Rectal smooth muscle tissue (tissue), 1 donor: Measurements from ENCODE around the gene GMIP.

Experiments
- H3K27ac ChIP-seq: one replicate; pipeline ENCODE4 v1.7.0; 2013; ENCODE audit warnings: low read depth, low read length, inconsistent platforms
- H3K27me3 ChIP-seq: one replicate; pipeline ENCODE4 v1.7.0; 2013; ENCODE audit warnings: low read length; ENCODE audit not compliant: control insufficient read depth, insufficient read depth
- H3K36me3 ChIP-seq: one replicate; pipeline ENCODE4 v1.7.0; 2013; ENCODE audit warnings: low read length; ENCODE audit not compliant: control insufficient read depth, insufficient read depth
- H3K4me1 ChIP-seq: one replicate; pipeline ENCODE4 v1.7.0; 2013; ENCODE audit warnings: low read length; ENCODE audit not compliant: control insufficient read depth, insufficient read depth
- H3K4me3 ChIP-seq: one replicate; pipeline ENCODE4 v1.7.0; 2013; ENCODE audit warnings: low read length
- H3K9ac ChIP-seq: one replicate; pipeline ENCODE4 v1.7.0; 2013; ENCODE audit warnings: low read length

Gene GMIP

GRCh38 chr19:19628501-19629134, 14.8 kb downstream of the GMIP start:
- peaks cover 2% of the 10 kb centered on the region for H3K36me3 ChIP-seq
- peak overlapping the region; percentile 36 for H3K4me3 ChIP-seq
- H3K27ac ChIP-seq = no peak overlapping the region
- H3K27me3 ChIP-seq = no peaks in the 10 kb centered on the region
- H3K4me1 ChIP-seq = no peaks in the 10 kb centered on the region
- H3K9ac ChIP-seq = no peak overlapping the region

GRCh38 chr19:19627621-19628500, 15.6 kb downstream of the GMIP start, which contains the start of gene LPAR2:
LPAR2 (minus strand) TSS chr19:19628220; CDS start chr19:19627275, 945 bp downstream.
- Histone ChIP-seq H3K4me1 (no peaks in the 10 kb centered on the region), H3K36me3 (peaks cover 2% of the 10 kb centered on the region), H3K4me3 (peak within 1 kb of the TSS; percentile 60), H3K27ac (no peak within 1 kb of the TSS), H3K27me3 (no peaks in the 10 kb centered on the region), H3K9ac (no peak within 1 kb of the TSS)

DNA sequence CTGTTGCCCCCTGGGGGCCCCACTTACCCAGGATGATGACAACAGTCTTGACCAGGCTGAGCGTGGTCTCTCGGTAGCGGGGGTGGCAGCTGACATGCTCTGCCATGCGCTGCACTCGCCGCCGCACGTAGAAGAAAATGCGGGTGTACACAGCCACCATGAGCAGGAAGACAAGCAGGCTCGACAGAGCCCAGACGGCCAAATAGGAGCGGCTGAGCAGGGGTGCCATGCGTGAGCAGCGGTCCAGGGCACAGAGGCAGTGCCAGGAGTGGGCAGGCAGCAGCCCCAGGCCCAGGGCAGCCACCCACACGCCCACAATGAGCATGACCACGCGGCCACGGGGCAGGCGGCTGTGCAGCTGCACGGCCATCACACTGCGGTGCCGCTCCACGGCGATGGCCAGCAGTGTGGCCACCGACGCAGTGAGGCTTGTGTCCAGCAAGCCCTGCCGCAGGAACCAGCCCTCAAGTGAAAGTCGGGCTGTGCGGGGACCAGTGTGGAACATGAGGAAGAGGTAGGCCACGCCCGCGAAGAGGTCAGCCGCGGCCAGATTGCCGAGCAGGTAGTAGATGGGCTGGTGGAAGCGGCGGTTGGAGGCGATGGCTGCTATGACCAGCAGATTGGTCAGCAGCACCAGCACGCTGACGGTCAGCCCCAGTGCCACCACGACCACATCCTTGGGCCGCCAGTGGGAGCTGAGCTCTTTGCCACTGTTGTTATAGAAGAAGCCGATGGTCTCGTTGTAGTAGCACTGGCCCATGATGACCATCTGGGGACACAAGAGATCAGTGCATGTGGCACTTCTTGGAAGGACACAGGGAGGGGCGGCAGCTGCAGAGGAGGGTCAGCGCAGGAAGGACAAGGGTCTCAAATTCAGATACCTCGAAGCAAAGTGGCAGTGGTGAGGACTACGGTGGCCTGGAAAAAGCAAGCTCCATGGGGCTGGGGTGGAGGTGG, 16.7 kb downstream of the GMIP start:
- no peak overlapping the region for H3K9ac ChIP-seq
- no peaks in the 10 kb centered on the region for H3K4me1 ChIP-seq
- H3K36me3 ChIP-seq = no peaks in the 10 kb centered on the region
- no peak overlapping the region for H3K27ac ChIP-seq
- no peaks in the 10 kb centered on the region for H3K27me3 ChIP-seq
- H3K4me3 ChIP-seq = no peak overlapping the region

DNA sequence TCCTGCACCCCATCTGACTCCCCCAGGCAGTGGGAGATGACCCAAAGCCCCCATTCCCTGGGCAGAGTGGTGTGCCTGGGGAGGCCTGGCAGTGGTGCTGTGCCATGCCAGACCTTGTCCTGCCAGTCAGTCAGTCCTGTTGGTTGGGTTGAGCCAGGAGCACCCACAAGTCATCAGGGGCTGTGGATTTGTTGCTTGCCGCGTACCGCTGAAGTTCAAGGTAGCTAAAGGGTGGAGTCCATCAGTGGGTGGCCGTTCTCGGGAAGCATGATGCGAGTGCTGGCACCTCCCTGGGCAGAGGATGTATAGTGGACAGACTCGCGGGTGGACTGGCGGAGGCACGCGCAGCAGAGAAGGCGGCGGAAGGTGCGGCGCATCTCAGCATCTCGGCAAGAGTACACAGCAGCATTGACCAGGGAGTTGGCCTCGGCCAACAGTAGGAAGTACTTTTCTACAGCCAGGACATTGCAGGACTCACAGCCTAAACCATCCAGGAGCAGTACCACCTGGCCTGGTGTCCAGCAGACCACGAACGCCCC, 19.4 kb downstream of the GMIP start:
- no peaks in the 10 kb centered on the region for H3K4me1 ChIP-seq
- H3K27me3 ChIP-seq = no peaks in the 10 kb centered on the region
- no peaks in the 10 kb centered on the region for H3K36me3 ChIP-seq
- H3K9ac ChIP-seq = no peak overlapping the region
- H3K4me3 ChIP-seq = no peak overlapping the region
- H3K27ac ChIP-seq = no peak overlapping the region

DNA sequence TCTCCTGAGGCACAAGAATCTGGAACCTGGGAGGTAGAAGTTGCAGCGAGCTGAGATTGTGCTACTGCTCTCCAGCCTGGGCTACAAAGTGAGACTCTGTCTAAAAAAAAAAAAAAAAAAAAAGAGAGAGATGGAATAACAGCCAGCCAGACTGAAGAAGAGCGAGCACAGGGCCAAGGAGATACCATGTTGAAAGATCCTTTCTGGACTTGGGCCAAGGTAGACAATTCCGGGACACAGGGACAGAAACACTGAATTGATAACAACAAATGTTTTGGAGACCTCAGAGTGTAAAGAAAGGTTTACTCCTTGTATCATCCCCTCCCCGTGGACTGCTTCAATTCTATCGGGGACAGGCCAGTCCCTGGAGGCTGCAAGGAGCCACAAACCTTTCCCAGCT, 20.1 kb downstream of the GMIP start:
- Histone ChIP-seq H3K27ac (no peak overlapping the region), H3K9ac (no peak overlapping the region), H3K4me1 (no peaks in the 10 kb centered on the region), H3K4me3 (no peak overlapping the region), H3K36me3 (no peaks in the 10 kb centered on the region), H3K27me3 (no peaks in the 10 kb centered on the region)

GRCh38 chr19:19619849-19620210, 23.6 kb downstream of the GMIP start:
- H3K9ac ChIP-seq = no peak overlapping the region
- H3K27ac ChIP-seq = no peak overlapping the region
- no peak overlapping the region for H3K4me3 ChIP-seq
- H3K36me3 ChIP-seq = no peaks in the 10 kb centered on the region
- H3K4me1 ChIP-seq = no peaks in the 10 kb centered on the region
- no peaks in the 10 kb centered on the region for H3K27me3 ChIP-seq

DNA sequence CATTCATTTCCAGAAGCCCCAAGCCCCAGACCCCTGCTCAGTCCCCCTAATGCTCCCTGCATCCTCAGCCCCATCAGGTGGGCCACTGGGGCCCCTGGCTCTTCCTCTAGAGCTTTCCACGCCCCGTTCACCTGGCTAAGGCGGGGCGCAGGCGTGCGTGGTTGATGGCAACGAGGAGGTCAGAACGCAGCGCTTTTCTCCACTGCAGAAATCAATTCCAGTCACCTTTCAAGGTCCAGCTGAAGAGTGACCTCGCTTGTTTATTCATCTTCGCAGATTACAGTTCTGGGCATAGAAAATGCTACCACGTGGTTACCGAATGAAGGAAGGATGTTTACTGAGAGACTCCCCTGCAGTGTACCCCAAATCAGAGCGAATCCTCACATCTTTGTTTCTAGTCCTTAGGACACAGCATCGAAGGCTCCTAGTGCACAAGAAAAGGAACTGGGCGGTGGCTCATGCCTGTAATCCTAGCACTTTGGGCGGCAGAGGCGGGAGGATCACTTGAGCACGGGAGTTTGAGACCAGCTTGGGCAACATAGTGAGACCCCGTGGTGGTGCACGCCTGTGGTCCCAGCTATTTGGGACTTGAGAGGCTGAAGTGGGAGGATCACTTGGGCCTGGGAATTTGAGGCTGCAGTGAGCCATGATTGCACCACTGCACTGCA, 24.1 kb downstream of the GMIP start:
- Histone ChIP-seq H3K36me3 (no peaks in the 10 kb centered on the region), H3K9ac (no peak overlapping the region), H3K4me1 (no peaks in the 10 kb centered on the region), H3K27ac (no peak overlapping the region), H3K4me3 (peak overlapping the region; percentile 57), H3K27me3 (no peaks in the 10 kb centered on the region)

- H3K27ac ChIP-seq = no peak within 1 kb of the TSS
- no peak within 1 kb of the TSS for H3K9ac ChIP-seq
- no peaks in the 10 kb centered on the region for H3K27me3 ChIP-seq
- H3K4me3 ChIP-seq = peak within 1 kb of the TSS; percentile 64
- no peaks in the 10 kb centered on the region for H3K4me1 ChIP-seq
- no peaks in the 10 kb centered on the region for H3K36me3 ChIP-seq
Measured at GRCh38 chr19:19618219-19619051, 25.0 kb downstream of the GMIP start, which contains the start of gene PBX4. PBX4 (minus strand) TSS chr19:19618687; CDS start chr19:19618629, 58 bp downstream.

- H3K27ac ChIP-seq = no peak overlapping the region
- no peaks in the 10 kb centered on the region for H3K4me1 ChIP-seq
- H3K27me3 ChIP-seq = no peaks in the 10 kb centered on the region
- no peaks in the 10 kb centered on the region for H3K36me3 ChIP-seq
- no peak overlapping the region for H3K9ac ChIP-seq
- H3K4me3 ChIP-seq = no peak overlapping the region
Measured at GRCh38 chr19:19615086-19615485, 28.4 kb downstream of the GMIP start.

DNA sequence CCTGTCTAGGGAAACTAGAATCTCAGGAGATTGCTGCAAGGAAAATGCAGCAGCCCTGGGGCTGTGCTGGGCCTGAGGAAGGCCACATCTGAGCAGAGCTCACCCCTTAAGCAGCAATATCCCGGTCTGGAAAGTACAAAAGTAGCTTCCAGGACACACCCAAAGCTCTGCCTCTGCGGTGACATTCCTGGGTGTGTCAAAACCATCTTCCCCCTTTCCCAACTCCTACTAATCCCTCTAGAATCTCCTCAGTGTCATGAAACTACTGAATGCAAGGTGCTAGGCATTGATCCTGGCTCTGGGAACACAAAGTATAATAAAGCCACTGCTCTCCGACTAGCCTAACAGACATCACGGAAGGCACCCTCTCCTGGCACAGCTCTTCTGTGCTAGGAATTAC, 30.0 kb downstream of the GMIP start:
- Histone ChIP-seq H3K36me3 (no peaks in the 10 kb centered on the region), H3K4me3 (no peak overlapping the region), H3K27ac (no peak overlapping the region), H3K4me1 (no peaks in the 10 kb centered on the region), H3K27me3 (no peaks in the 10 kb centered on the region), H3K9ac (no peak overlapping the region)
